GM19239 (cell line): ENCODE measurements around the gene PCDHA6.
"Not testable (repeated sequence)": the region's sequence is repeated elsewhere in the genome, so short reads cannot be mapped to it uniquely, and the experiment has no call there.

Source experiments
- DNase-seq: peaks from one replicate; pipeline ENCODE4 v3.0.0; 2011; ENCODE audit warnings: low spot score; ENCODE audit not compliant: insufficient read length
- FAIRE-seq: peaks from 2 replicates; lab custom pipeline; 2011; peaks lifted over from hg19 to GRCh38; lab: Jason Lieb, UNC

PCDHA6 gene

GRCh38 chr5:140808889-140809291 is 18.9 kb upstream of the PCDHA6 start:
- no peak for DNase-seq
- FAIRE-seq = no peak

- no peak for FAIRE-seq
These were observed 6.1 kb upstream of the PCDHA6 start, which contains the start of gene PCDHA5 for GRCh38 chr5:140821375-140822280. Gene PCDHA5, plus strand, starts transcription at chr5:140821613.

GRCh38 chr5:140822281-140822629 is 5.5 kb upstream of the PCDHA6 start:
- no peak for FAIRE-seq
- no peak for DNase-seq

More at GRCh38 chr5:140821375-140822280, 6.1 kb upstream of the PCDHA6 start, which contains the start of gene PCDHA5:
- no peak for DNase-seq

GRCh38 chr5:140822969-140823368 is 4.8 kb upstream of the PCDHA6 start:
- FAIRE-seq, DNase-seq: not testable (repeated sequence)

- no peak for DNase-seq
- no peak for FAIRE-seq
These were observed 4.3 kb upstream of the PCDHA6 start for GRCh38 chr5:140823475-140823874.

GRCh38 chr5:140828362-140828737 is 590 bp downstream of the PCDHA6 start:
- FAIRE-seq = no peak

GRCh38 chr5:140829511-140830501 is 2.0 kb downstream of the PCDHA6 start:
- not testable (repeated sequence) for DNase-seq, FAIRE-seq

More at GRCh38 chr5:140828362-140828737, 590 bp downstream of the PCDHA6 start:
- DNase-seq = no peak

GRCh38 chr5:140833993-140834392 is 6.2 kb downstream of the PCDHA6 start, which contains the start of gene PCDHA7:
Gene PCDHA7, plus strand, starts transcription at chr5:140834269. Its CDS starts 115 bp downstream, at chr5:140834384.
- FAIRE-seq = no peak
- DNase-seq = no peak

- not testable (repeated sequence) for FAIRE-seq, DNase-seq
These were observed 6.8 kb downstream of the PCDHA6 start for GRCh38 chr5:140834439-140835008.

- DNase-seq (no peak), FAIRE-seq (no peak)
These were observed 8.1 kb downstream of the PCDHA6 start for GRCh38 chr5:140835622-140836510.

- FAIRE-seq (no peak), DNase-seq (no peak)
These were observed 13.5 kb downstream of the PCDHA6 start, which contains the start of gene PCDHA8 for GRCh38 chr5:140840978-140841962. Gene PCDHA8, plus strand, starts transcription at chr5:140841187. Its CDS starts 135 bp downstream, at chr5:140841322.

GRCh38 chr5:140842798-140843733 is 15.3 kb downstream of the PCDHA6 start:
- FAIRE-seq = no peak
- DNase-seq = no peak

- DNase-seq, FAIRE-seq: not testable (repeated sequence)
These were observed 20.7 kb downstream of the PCDHA6 start, which contains the start of gene PCDHA9 for GRCh38 chr5:140848139-140849102. Gene PCDHA9, plus strand, starts transcription at chr5:140848382. Its CDS starts 114 bp downstream, at chr5:140848496.

GRCh38 chr5:140849831-140850634 is 22.3 kb downstream of the PCDHA6 start:
- not testable (repeated sequence) for DNase-seq, FAIRE-seq
